ENCODE results near the gene MITD1.
"Not testable (repeated sequence)": the region's sequence is repeated elsewhere in the genome, so short reads cannot be mapped to it uniquely, and the experiment has no call there.

Gene MITD1
- 17.2 to 26.9 (median 22.5) reads per million in 3 donors for total RNA-seq

GRCh38 chr2:99180755-99181623 is at the start of gene MITD1, which contains the start of gene MRPL30:
TSS of gene MITD1 (minus strand) at chr2:99181058. CDS start at chr2:99180981, 77 bp downstream.
TSS of gene MRPL30 (plus strand) at chr2:99181184. CDS start at chr2:99186204, 5,020 bp downstream.
- peak; percentile 83 to 89 (median 87) for DNase-seq
- H3K36me3 ChIP-seq (ENCODE audit: control insufficient read depth, insufficient read depth, low read length) = no peaks in the 10 kb centered on the region
- H3K4me3 ChIP-seq (ENCODE audit: insufficient read depth, low read depth, low read length, poor library complexity, severe bottlenecking) = peak within 1 kb of the TSS; percentile 86
- H3K27ac ChIP-seq (ENCODE audit: insufficient read depth, low read length, poor library complexity, severe bottlenecking) = peak within 1 kb of the TSS; percentile 89
- peaks cover 21% of the 10 kb centered on the region for H3K4me1 ChIP-seq (ENCODE audit: control insufficient read depth, insufficient read depth, low read length, poor library complexity, severe bottlenecking)
- H3K9me3 ChIP-seq (ENCODE audit: control insufficient read depth, low read length) = no peaks in the 10 kb centered on the region
- H3K27me3 ChIP-seq (replicated peaks; ENCODE audit: control insufficient read depth, insufficient read depth, low read length, poor library complexity, severe bottlenecking) = no peaks in the 10 kb centered on the region

GRCh38 chr2:99217929-99218501 is 37.2 kb upstream of the MITD1 start:
- Histone ChIP-seq H3K27ac (ENCODE audit: insufficient read depth, low read length, poor library complexity, severe bottlenecking) (no peak overlapping the region), H3K4me3 (ENCODE audit: insufficient read depth, low read depth, low read length, poor library complexity, severe bottlenecking) (no peak overlapping the region), H3K36me3 (ENCODE audit: control insufficient read depth, insufficient read depth, low read length) (no peaks in the 10 kb centered on the region), H3K27me3 (replicated peaks; ENCODE audit: control insufficient read depth, insufficient read depth, low read length, poor library complexity, severe bottlenecking) (no peaks in the 10 kb centered on the region), H3K4me1 (ENCODE audit: control insufficient read depth, insufficient read depth, low read length, poor library complexity, severe bottlenecking) (no peaks in the 10 kb centered on the region), H3K9me3 (ENCODE audit: control insufficient read depth, low read length) (no peaks in the 10 kb centered on the region)
- no peak for DNase-seq

GRCh38 chr2:99216096-99216495 is 35.2 kb upstream of the MITD1 start:
- Histone ChIP-seq H3K27me3 (replicated peaks; ENCODE audit: control insufficient read depth, insufficient read depth, low read length, poor library complexity, severe bottlenecking) (no peaks in the 10 kb centered on the region), H3K9me3 (ENCODE audit: control insufficient read depth, low read length) (no peaks in the 10 kb centered on the region), H3K27ac (ENCODE audit: insufficient read depth, low read length, poor library complexity, severe bottlenecking) (no peak overlapping the region), H3K4me1 (ENCODE audit: control insufficient read depth, insufficient read depth, low read length, poor library complexity, severe bottlenecking) (no peaks in the 10 kb centered on the region), H3K36me3 (ENCODE audit: control insufficient read depth, insufficient read depth, low read length) (no peaks in the 10 kb centered on the region), H3K4me3 (ENCODE audit: insufficient read depth, low read depth, low read length, poor library complexity, severe bottlenecking) (no peak overlapping the region)
- DNase-seq = no peak

GRCh38 chr2:99205491-99205890 is 24.6 kb upstream of the MITD1 start:
- Histone ChIP-seq H3K36me3 (ENCODE audit: control insufficient read depth, insufficient read depth, low read length) (no peaks in the 10 kb centered on the region), H3K4me3 (ENCODE audit: insufficient read depth, low read depth, low read length, poor library complexity, severe bottlenecking) (no peak overlapping the region), H3K4me1 (ENCODE audit: control insufficient read depth, insufficient read depth, low read length, poor library complexity, severe bottlenecking) (no peaks in the 10 kb centered on the region), H3K9me3 (ENCODE audit: control insufficient read depth, low read length) (no peaks in the 10 kb centered on the region), H3K27ac (ENCODE audit: insufficient read depth, low read length, poor library complexity, severe bottlenecking) (no peak overlapping the region), H3K27me3 (replicated peaks; ENCODE audit: control insufficient read depth, insufficient read depth, low read length, poor library complexity, severe bottlenecking) (no peaks in the 10 kb centered on the region)
- DNase-seq = no peak

GRCh38 chr2:99201959-99202678 is 21.3 kb upstream of the MITD1 start:
- Histone ChIP-seq H3K4me1 (ENCODE audit: control insufficient read depth, insufficient read depth, low read length, poor library complexity, severe bottlenecking) (no peaks in the 10 kb centered on the region), H3K9me3 (ENCODE audit: control insufficient read depth, low read length) (no peaks in the 10 kb centered on the region), H3K36me3 (ENCODE audit: control insufficient read depth, insufficient read depth, low read length) (peaks cover 14% of the 10 kb centered on the region), H3K27ac (ENCODE audit: insufficient read depth, low read length, poor library complexity, severe bottlenecking) (no peak overlapping the region), H3K27me3 (replicated peaks; ENCODE audit: control insufficient read depth, insufficient read depth, low read length, poor library complexity, severe bottlenecking) (no peaks in the 10 kb centered on the region), H3K4me3 (ENCODE audit: insufficient read depth, low read depth, low read length, poor library complexity, severe bottlenecking) (no peak overlapping the region)
- DNase-seq = no peak

- Histone ChIP-seq H3K36me3 (ENCODE audit: control insufficient read depth, insufficient read depth, low read length) (peaks cover 31% of the 10 kb centered on the region), H3K27ac (ENCODE audit: insufficient read depth, low read length, poor library complexity, severe bottlenecking) (no peak overlapping the region), H3K4me3 (ENCODE audit: insufficient read depth, low read depth, low read length, poor library complexity, severe bottlenecking) (no peak overlapping the region), H3K4me1 (ENCODE audit: control insufficient read depth, insufficient read depth, low read length, poor library complexity, severe bottlenecking) (no peaks in the 10 kb centered on the region), H3K9me3 (ENCODE audit: control insufficient read depth, low read length) (no peaks in the 10 kb centered on the region), H3K27me3 (replicated peaks; ENCODE audit: control insufficient read depth, insufficient read depth, low read length, poor library complexity, severe bottlenecking) (no peaks in the 10 kb centered on the region)
- DNase-seq = no peak
Measured at GRCh38 chr2:99200076-99200800, 19.4 kb upstream of the MITD1 start.

- Histone ChIP-seq H3K36me3 (ENCODE audit: control insufficient read depth, insufficient read depth, low read length) (peaks cover 32% of the 10 kb centered on the region), H3K27ac (ENCODE audit: insufficient read depth, low read length, poor library complexity, severe bottlenecking) (no peak overlapping the region), H3K27me3 (replicated peaks; ENCODE audit: control insufficient read depth, insufficient read depth, low read length, poor library complexity, severe bottlenecking) (no peaks in the 10 kb centered on the region), H3K9me3 (ENCODE audit: control insufficient read depth, low read length) (no peaks in the 10 kb centered on the region), H3K4me1 (ENCODE audit: control insufficient read depth, insufficient read depth, low read length, poor library complexity, severe bottlenecking) (no peaks in the 10 kb centered on the region), H3K4me3 (ENCODE audit: insufficient read depth, low read depth, low read length, poor library complexity, severe bottlenecking) (no peak overlapping the region)
- DNase-seq = no peak
Measured at GRCh38 chr2:99198103-99198841, 17.4 kb upstream of the MITD1 start.

GRCh38 chr2:99192364-99192763 is 11.5 kb upstream of the MITD1 start:
- H3K4me1 ChIP-seq (ENCODE audit: control insufficient read depth, insufficient read depth, low read length, poor library complexity, severe bottlenecking); H3K4me3 ChIP-seq (ENCODE audit: insufficient read depth, low read depth, low read length, poor library complexity, severe bottlenecking); H3K27me3 ChIP-seq (replicated peaks; ENCODE audit: control insufficient read depth, insufficient read depth, low read length, poor library complexity, severe bottlenecking); DNase-seq; H3K9me3 ChIP-seq (ENCODE audit: control insufficient read depth, low read length); H3K27ac ChIP-seq (ENCODE audit: insufficient read depth, low read length, poor library complexity, severe bottlenecking): not testable (repeated sequence)
- peaks cover 38% of the 10 kb centered on the region for H3K36me3 ChIP-seq (ENCODE audit: control insufficient read depth, insufficient read depth, low read length)

GRCh38 chr2:99190548-99190947 is 9.7 kb upstream of the MITD1 start:
- Histone ChIP-seq H3K4me1 (ENCODE audit: control insufficient read depth, insufficient read depth, low read length, poor library complexity, severe bottlenecking) (no peaks in the 10 kb centered on the region), H3K4me3 (ENCODE audit: insufficient read depth, low read depth, low read length, poor library complexity, severe bottlenecking) (no peak overlapping the region), H3K36me3 (ENCODE audit: control insufficient read depth, insufficient read depth, low read length) (peaks cover 29% of the 10 kb centered on the region), H3K9me3 (ENCODE audit: control insufficient read depth, low read length) (no peaks in the 10 kb centered on the region), H3K27me3 (replicated peaks; ENCODE audit: control insufficient read depth, insufficient read depth, low read length, poor library complexity, severe bottlenecking) (no peaks in the 10 kb centered on the region), H3K27ac (ENCODE audit: insufficient read depth, low read length, poor library complexity, severe bottlenecking) (no peak overlapping the region)
- no peak for DNase-seq

All from effector memory CD4-positive, alpha-beta T cell (primary cell).